Small intestine (tissue), 7 donors: ENCODE measurements around the gene PAN2. TPM values are rescaled to one million over a fixed set of nuclear protein-coding genes. Genes with fewer than 3 reads are reported as not detected.
"Not testable (repeated sequence)": the region's sequence is repeated elsewhere in the genome, so short reads cannot be mapped to it uniquely, and the experiment has no call there.

Experiments
- DNase-seq, 2 donors: peaks; one replicate each; pipeline versions ENCODE4 v3.0.0 to v3.0.0-alpha.2; 2013
- FAIRE-seq: peaks from 2 replicates; lab custom pipeline; 2012; peaks lifted over from hg19 to GRCh38; lab: Jason Lieb, UNC
- H3K27ac ChIP-seq, 3 donors: one replicate each; pipeline ENCODE4 v1.5.1; 2013; ENCODE audit warnings: low read length in 2 of 3, mild to moderate bottlenecking in 2 of 3, control low read depth in 1 of 3, inconsistent platforms in 1 of 3, low read depth in 1 of 3, moderate library complexity in 1 of 3
- H3K27me3 ChIP-seq, 3 donors: one replicate each; pipeline ENCODE4 v1.6.1; 2013; ENCODE audit warnings: low read length in 3 of 3, inconsistent platforms in 1 of 3; ENCODE audit not compliant: control insufficient read depth in 3 of 3, insufficient read depth in 3 of 3
- H3K36me3 ChIP-seq, 3 donors: one replicate each; pipeline ENCODE4 v1.6.1; 2013; ENCODE audit warnings: low read length in 3 of 3, inconsistent platforms in 1 of 3, low read depth in 1 of 3, mild to moderate bottlenecking in 1 of 3, moderate library complexity in 1 of 3; ENCODE audit not compliant: control insufficient read depth in 3 of 3, insufficient read depth in 2 of 3
- H3K4me1 ChIP-seq, 3 donors: one replicate each; pipeline ENCODE4 v1.6.1; 2013; ENCODE audit warnings: low read length in 2 of 3, inconsistent platforms in 1 of 3, low read depth in 1 of 3, mild to moderate bottlenecking in 1 of 3, moderate library complexity in 1 of 3; ENCODE audit not compliant: control insufficient read depth in 3 of 3, insufficient read depth in 2 of 3
- H3K4me3 ChIP-seq, 3 donors: one replicate each; pipeline ENCODE4 v1.5.1; 2013; ENCODE audit warnings: low read length in 3 of 3, control low read depth in 1 of 3, inconsistent platforms in 1 of 3, low read depth in 1 of 3, mild to moderate bottlenecking in 1 of 3, moderate library complexity in 1 of 3
- H3K9me3 ChIP-seq, 2 donors: one replicate each; pipeline ENCODE4 v1.6.1; 2013; ENCODE audit warnings: low read depth in 1 of 2, low read length in 1 of 2; ENCODE audit not compliant: control insufficient read depth in 2 of 2, insufficient read depth in 1 of 2
- WGBS, 3 donors: extraction: QIAGEN DNeasy Blood & Tissue Kit; methylation state at CpG; one replicate each; pipeline ENCODE4 v1.1.7; 2013; 5-methylcytosine and 5-hydroxymethylcytosine counted together
- polyA plus RNA-seq, 4 donors: library from polyadenylated mRNA; stranded (reverse) in 3 of 4; unstranded in 1 of 4; fragments of 200-250 nt in 3 of 4; fragments of 120-200 nt in 1 of 4; gene quantifications; one replicate each; pipeline versions ENCODE4 v1.2.1 to v1.2.3, GENCODE V29; 2013
- donor health status: healthy with polysubstance abuse.
- donor health status: control.
- donor health status: control.
- donor health status: Bipolar disorder and iron deficiency.
- donor health status: healthy.

The PAN2 gene
- polyA plus RNA-seq, 4 donors: 20.8 to 84.2 (median 31.1) TPM

DNA sequence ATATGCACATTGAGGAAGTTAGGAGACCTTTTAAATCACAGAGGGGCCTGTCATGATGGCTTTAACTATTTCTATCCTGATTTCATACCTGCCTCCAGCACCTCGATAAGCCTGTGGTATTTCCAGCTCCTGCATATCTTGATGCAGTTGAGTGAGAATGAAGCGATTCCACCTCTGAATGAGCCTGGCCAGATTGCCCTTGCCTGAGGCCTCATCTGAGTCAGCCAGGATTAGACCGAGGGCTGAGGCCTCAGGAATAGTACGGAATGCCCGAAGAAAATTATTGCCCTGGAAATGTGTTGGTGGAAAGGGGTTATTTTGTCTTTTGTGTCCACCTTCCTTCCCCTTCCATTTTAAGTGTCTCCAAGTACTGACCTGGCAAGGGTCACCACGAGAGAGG lies 9.6 kb downstream of the PAN2 start:
- H3K4me3 ChIP-seq: no peak overlapping the region
- H3K27ac ChIP-seq: no peak overlapping the region
- DNase-seq: no peak
- WGBS, 3 donors: 93% methylated on average over 6 of the region's 6 CpGs
- H3K36me3 ChIP-seq: peaks cover 14 to 73% (median 24%) of the 10 kb centered on the region in 3 donors
- no peak for FAIRE-seq
- H3K27me3 ChIP-seq: no peaks in the 10 kb centered on the region
- H3K4me1 ChIP-seq: no peaks in the 10 kb centered on the region
- H3K9me3 ChIP-seq: no peaks in the 10 kb centered on the region

DNA sequence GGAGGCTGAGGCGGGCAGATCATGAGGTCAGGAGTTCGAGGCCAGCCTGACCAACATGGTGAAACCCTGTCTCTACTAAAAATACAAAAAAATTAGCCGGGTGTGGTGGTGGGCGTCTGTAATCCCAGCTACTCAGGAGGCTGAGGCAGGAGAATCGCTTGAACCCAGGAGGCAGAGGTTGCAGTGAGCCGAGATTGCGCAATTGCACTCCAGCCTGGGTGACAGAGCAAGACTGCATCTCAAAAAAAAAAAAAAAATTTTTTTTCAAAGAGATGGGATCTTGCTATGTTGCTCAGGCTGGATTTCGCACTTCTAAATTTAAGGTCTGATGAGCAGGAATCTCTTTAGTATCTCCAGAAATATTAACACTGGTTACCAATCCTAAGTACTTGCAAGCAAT lies 12.2 kb downstream of the PAN2 start:
- DNase-seq, H3K27ac ChIP-seq, FAIRE-seq, H3K9me3 ChIP-seq, H3K4me3 ChIP-seq, H3K27me3 ChIP-seq, H3K4me1 ChIP-seq: not testable (repeated sequence)
- 85 to 98% (median 96%) methylated on average over 8 of the region's 8 CpGs for WGBS, 3 donors
- peaks cover 9 to 65% (median 23%) of the 10 kb centered on the region in 3 donors for H3K36me3 ChIP-seq

DNA sequence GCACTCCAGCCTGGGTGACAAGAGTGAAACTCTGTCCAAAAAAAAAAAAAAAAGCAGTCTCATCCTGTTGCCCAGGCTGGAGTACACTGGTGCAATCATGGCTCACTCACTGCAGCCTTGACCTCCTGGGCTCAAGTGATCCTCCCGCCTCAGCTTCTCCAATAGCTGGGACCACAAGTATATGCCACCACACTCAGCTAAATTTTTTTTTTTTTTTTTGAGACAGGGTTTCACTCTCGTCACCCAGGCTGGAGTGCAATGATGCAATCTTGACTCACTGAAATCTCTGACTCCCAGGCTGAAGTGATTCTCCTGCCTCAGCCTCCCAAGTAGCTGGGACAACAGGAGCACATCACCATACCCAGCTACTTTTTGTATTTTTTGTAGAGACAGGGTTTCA lies 12.8 kb downstream of the PAN2 start:
- WGBS, 3 donors: 90 to 96% (median 93%) methylated on average over 2 of the region's 2 CpGs
- Histone ChIP-seq H3K4me3 (no peak overlapping the region), H3K27me3 (no peaks in the 10 kb centered on the region), H3K4me1 (peaks cover 0 to 4% (median 0%) of the 10 kb centered on the region in 3 donors), H3K9me3 (no peaks in the 10 kb centered on the region), H3K36me3 (peaks cover 9 to 59% (median 22%) of the 10 kb centered on the region in 3 donors), H3K27ac (no peak overlapping the region)
- FAIRE-seq (no peak), DNase-seq (no peak)

DNA sequence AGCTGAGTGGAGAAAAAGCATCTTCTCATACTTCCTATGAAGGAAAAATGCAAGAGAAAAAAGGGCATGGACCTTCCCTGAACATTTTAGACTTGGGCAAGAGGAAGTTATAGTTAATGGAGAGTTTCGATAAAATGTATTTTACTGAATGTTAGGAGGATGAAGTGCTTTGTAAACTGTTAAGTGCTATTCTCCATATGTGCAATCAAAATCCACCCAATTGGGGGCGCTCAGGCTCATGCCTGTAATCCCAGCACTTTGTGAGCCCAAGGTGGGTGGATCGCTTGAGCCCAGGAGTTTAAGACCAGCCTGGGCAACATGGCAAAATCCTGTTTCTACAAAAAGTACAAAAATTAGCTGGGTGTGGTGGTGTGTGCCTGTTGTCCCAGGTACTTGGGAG lies 16.1 kb downstream of the PAN2 start:
- Histone ChIP-seq H3K36me3 (peaks cover 0 to 43% (median 7%) of the 10 kb centered on the region in 3 donors), H3K4me1 (peaks cover 0 to 11% (median 0%) of the 10 kb centered on the region in 3 donors), H3K27me3 (no peaks in the 10 kb centered on the region), H3K27ac (no peak overlapping the region), H3K4me3 (no peak overlapping the region), H3K9me3 (no peaks in the 10 kb centered on the region)
- FAIRE-seq (no peak), DNase-seq (no peak)
- WGBS, 3 donors: 93 to 96% (median 96%) methylated on average over 3 of the region's 3 CpGs

DNA sequence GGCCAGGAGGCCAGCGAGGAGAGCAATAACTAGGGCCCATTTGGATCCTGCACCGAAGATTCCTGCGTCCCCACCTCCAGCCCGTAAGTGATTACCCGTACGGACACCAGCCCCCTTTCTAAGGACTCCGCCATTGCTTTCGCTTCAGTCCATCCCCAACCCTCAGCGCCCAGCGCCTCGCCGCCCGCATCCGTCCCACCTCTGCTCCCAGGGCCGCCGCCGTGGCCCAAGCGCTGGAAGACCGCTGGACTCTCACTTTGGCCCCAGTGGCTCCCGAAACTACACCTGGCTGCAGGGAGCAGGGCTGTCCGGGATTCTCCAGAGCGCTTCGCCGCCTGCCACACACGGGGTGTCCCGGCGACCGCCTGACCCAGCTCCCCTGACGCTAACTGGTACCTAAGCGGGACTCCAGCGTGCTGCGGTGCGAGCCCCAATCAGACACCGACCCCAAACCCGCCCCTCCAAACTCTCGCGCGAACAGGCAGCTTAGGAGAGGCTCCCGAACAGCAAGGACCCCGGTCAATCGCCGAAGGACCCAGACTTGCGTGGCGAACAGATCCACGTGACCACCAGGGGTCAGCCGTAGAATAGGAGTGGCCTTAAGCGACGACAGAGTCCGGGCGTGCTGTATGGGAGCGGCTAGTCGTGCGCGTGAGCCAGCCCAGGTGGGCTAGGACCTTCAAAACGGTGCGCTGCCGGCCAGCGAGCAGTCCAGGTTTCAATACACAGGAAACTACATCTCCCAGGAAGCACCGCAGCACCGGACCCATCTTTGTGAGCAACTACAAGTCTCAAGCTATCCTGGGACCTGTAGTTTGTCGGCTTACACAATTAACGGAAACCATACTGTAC lies 18.0 kb downstream of the PAN2 start, which contains the start of gene CNPY2:
CNPY2 (minus strand) TSS at position 367 of the 852 bp plus-strand sequence. CDS start 771 bp downstream, outside the sequence.
- H3K4me3 ChIP-seq: peak within 1 kb of the TSS; percentile 71 to 96 (median 86)
- H3K27me3 ChIP-seq: no peaks in the 10 kb centered on the region
- peak within 1 kb of the TSS; percentile 87 to 93 (median 92) for H3K27ac ChIP-seq
- 0% methylated on average over 59 to 62 of the region's 62 CpGs for WGBS, 3 donors
- peaks cover 2 to 50% (median 7%) of the 10 kb centered on the region in 3 donors for H3K36me3 ChIP-seq
- peaks cover 0 to 11% (median 0%) of the 10 kb centered on the region in 3 donors for H3K4me1 ChIP-seq
- FAIRE-seq (no peak), DNase-seq (peak; percentile 96 to 98)
- H3K9me3 ChIP-seq: no peaks in the 10 kb centered on the region

DNA sequence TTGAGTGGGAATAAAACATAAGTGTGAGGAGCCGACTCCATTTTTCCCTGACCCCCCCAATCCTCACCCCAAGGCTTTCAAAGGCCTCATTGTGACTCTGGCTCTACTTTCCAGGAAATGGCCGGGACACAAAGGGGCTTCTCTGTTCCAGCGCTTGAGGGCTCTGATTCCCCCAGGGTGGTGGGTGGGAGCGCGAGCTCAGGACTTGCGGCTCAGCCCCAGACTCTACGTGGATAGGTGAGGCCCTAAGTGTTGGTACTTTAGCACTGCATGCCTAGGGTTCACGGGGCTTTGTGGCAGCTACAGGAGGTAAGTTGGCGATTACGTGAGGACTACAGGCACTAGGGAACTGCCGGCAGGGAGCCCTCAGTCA lies 18.6 kb downstream of the PAN2 start:
- DNase-seq (peak; percentile 48 to 74), FAIRE-seq (no peak)
- Histone ChIP-seq H3K27ac (peak overlapping the region; percentile 87 to 93 (median 92)), H3K4me1 (peaks cover 0 to 11% (median 0%) of the 10 kb centered on the region in 3 donors), H3K27me3 (no peaks in the 10 kb centered on the region), H3K9me3 (no peaks in the 10 kb centered on the region), H3K4me3 (peak overlapping the region; percentile 71 to 96 (median 86)), H3K36me3 (peaks cover 2 to 47% (median 7%) of the 10 kb centered on the region in 3 donors)
- WGBS, 3 donors: 0 to 1% (median 1%) methylated on average over 11 of the region's 11 CpGs

DNA sequence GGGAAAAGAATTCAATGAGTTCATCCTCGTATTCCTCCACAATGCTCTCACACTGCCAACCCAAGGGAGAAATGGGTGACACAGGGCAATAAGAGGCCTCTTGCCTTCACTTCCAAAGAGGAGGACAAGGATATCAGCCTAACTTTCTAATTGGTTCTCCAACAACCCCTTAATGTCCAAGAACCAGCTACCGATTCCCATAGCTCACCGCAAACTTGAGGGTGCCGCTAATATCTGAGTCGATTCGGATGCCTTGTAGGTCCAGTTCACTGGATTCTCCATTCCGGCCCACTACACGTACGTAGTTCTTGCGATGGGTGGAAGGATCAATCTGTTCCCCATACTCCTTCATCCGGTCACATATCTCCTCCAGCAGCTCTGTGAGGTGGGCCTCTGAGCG lies 22.8 kb downstream of the PAN2 start:
- no peak for DNase-seq
- Histone ChIP-seq H3K36me3 (peaks cover 0 to 53% (median 11%) of the 10 kb centered on the region in 3 donors), H3K4me3 (no peak overlapping the region), H3K9me3 (no peaks in the 10 kb centered on the region), H3K27ac (no peak overlapping the region), H3K4me1 (peaks cover 0 to 8% (median 0%) of the 10 kb centered on the region in 3 donors), H3K27me3 (no peaks in the 10 kb centered on the region)
- no peak for FAIRE-seq
- WGBS, 3 donors: 95 to 96% (median 95%) methylated on average over 12 of the region's 12 CpGs

DNA sequence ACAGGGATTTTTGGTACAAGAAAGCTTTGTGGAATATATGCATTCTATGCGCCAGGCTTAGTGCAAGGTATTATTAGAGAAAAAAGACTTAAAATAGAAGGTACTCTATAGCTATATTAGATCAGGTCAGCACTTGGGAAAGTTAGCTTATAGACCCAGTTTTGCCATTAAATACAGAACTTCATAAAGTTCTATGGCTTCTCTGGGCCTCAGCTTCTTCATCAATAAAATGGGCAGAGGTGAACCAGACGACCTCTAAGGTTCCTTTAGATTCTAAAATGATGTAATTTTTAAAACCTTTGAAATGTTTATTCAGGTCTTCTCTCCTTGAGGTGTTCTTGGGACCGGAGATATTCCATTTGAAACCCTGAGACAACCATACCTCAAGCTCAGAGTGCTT lies 25.1 kb downstream of the PAN2 start:
- Histone ChIP-seq H3K27me3 (no peaks in the 10 kb centered on the region), H3K9me3 (no peaks in the 10 kb centered on the region), H3K4me1 (no peaks in the 10 kb centered on the region), H3K27ac (no peak overlapping the region), H3K4me3 (no peak overlapping the region), H3K36me3 (peaks cover 0 to 68% (median 14%) of the 10 kb centered on the region in 3 donors)
- no peak for DNase-seq
- FAIRE-seq: no peak
- 87 to 93% (median 92%) methylated on average over 3 of the region's 3 CpGs for WGBS, 3 donors
